Right ventricle myocardium superior (tissue), 1 donor: ENCODE measurements around the gene SKAP1. TPM values are rescaled to one million over a fixed set of nuclear protein-coding genes. Genes with fewer than 3 reads are reported as not detected.
"Not testable (repeated sequence)": the region's sequence is repeated elsewhere in the genome, so short reads cannot be mapped to it uniquely, and the experiment has no call there.

Experiments used
- ATAC-seq: fragments of 200-7000 bp; cut with Tn5 transposase; one replicate; pipeline ENCODE4 v1.9.1; 2020; ENCODE audit warnings: mild to moderate bottlenecking; ENCODE audit not compliant: poor library complexity
- DNase-seq: peaks from one replicate; pipeline ENCODE4 v3.0.0-alpha.2; 2020
- intact Hi-C: fragments of 100-400 bp; cut with DNase I; formaldehyde crosslinking; loops from one replicate; pipeline ENCODE4 v1.11.2; 2022
- total RNA-seq: library from RNA; stranded (reverse); fragmentation: NEBNext Ultra II Directional; extraction: Animal tissue kit (Norgen Biotek cat#: 25700); gene quantifications from one replicate; pipeline ENCODE4 v1.2.1, GENCODE V29; 2021
- donor health status: DM: no; HTN: yes; CAD: no; lungs with severe emphysema.

The SKAP1 gene
- total RNA-seq, 1 donor from 2014 or later = 0.70 TPM

DNA sequence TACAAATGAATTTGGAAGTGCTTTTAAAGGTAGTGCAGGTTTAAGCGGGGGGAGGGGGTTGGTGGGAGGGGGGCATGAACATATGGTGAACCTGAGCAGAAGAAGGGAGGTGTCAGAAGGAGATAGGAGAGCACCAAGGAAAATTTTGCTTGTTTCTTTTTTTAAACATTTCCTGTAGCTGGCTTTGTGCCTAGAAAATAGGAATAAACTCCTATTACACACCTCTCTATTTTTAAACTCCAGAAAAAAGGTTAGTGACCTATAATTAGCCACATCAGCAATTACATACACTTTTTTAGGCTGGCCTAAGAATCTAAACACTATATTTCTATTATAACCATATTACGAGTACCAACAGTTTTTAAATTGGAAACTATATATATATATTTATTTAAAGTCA, 159.1 kb downstream of the SKAP1 start:
- intact Hi-C loops = no loop called here
- DNase-seq = no peak
- peak; percentile 73 for ATAC-seq

DNA sequence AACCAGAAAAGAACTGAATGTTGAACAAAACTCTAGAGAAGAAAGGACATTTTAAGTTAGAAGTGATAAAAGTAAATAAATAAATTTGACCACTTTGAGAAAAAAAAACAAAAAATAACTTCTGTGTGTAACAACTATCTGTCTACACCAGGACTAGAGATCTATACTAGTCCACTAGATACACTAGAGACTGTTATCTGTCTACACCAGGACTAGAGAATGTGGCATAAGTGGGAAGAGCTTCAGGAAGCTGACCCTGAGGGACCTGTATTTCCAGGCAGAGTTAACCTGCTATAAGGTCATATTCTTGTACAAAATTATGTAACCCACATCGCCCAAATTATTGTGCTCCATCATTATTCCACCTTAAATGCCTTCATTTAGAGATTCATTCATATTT, 160.8 kb downstream of the SKAP1 start:
- DNase-seq (no peak), ATAC-seq (no peak)
- intact Hi-C loops = no loop called here

DNA sequence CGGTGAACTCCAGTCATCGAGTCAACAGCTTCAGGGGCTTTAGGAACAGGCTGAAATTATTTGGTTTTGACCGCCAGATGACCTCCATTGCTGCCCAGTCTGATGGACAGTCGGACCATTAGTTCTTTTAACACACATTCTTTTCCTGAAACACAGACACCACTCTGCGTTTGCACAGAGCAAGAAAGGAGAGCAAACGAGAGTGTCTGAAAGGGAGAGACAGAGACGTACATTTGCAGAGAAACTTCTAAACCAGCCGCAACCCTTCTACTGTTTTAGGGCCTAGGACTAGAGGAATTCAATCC, 166.3 kb downstream of the SKAP1 start:
- ATAC-seq = no peak
- no peak for DNase-seq
- intact Hi-C loops = loop anchor here (5.0 kb wide), 1 partner anchor 109 kb away; no protein-coding TSS in a partner anchor

DNA sequence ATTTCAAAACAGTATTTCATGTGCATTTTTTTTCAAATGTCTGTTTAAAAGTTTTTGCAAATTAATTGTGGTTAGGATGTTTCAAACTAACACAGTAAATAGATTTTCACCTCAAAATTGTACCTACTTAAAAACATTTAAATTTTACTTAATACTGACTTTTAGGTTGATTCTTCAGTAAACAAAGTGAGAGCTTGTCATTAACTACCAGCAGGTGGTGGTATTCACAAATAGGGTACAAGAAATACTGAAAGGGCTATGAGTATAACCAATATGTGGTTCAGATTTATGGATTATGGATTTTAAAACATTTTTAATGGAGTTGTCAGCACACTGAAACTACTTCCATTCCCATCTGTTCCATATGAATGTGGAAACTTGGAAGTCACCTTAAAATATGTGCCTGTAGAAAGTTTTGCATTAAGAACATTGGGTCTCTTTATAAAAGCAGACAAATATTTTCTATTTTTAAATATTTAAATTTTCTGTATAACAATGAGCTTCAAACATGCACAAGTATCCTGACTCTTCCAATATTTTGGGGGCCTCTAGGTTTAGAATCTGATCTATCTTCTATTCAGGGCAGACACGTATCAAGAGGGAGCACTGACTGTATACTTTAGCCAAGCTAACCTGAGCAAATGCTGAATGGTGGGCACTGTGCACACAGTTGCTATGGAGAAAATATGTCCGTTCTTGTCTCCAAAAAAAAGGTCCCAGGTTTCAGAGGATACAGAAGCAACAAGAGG, 166.9 kb downstream of the SKAP1 start:
- intact Hi-C loops = loop anchor here (5.0 kb wide), 1 partner anchor 109 kb away; no protein-coding TSS in a partner anchor
- DNase-seq (no peak), ATAC-seq (no peak)

DNA sequence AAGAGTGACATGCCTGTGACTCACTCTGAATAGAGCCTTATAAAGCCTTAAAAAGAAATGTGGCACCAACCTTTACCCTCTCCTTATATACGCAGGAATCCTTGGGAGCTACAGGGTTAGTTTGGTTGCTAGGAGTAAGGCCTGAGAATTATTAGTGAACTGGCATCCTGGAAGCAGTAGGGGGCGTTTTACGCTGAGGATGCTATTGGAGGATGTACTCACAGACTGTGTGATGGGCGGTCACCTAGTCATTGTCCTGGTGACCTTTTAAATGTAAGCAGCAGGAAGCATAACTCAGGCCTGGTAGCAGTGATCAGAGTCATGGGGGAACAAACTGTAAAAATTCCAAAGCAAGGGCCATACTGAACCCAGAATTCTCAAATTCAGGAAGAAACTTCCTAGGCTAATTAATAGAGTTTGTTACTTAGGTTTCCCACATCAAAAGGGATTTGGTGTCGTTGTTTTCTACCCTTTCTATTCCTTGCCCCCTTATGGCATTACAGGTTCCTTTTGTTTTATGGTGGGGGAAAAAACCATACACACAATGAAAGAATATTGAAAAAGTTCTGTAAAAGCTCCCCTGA, 168.6 kb downstream of the SKAP1 start:
- no peak for ATAC-seq
- intact Hi-C loops = loop anchor here (5.0 kb wide), 1 partner anchor 111 kb away; no protein-coding TSS in a partner anchor

GRCh38 chr17:48259694-48260291, 170.2 kb downstream of the SKAP1 start:
- intact Hi-C loops = loop anchor here (5.0 kb wide), 1 partner anchor 113 kb away; no protein-coding TSS in a partner anchor
- ATAC-seq (no peak), DNase-seq (no peak)

More for the DNA sequence above, 168.6 kb downstream of the SKAP1 start:
- no peak for DNase-seq

GRCh38 chr17:48258331-48258730, 171.7 kb downstream of the SKAP1 start:
- intact Hi-C loops = no loop called here
- ATAC-seq (no peak), DNase-seq (no peak)

GRCh38 chr17:48255759-48256158, 174.3 kb downstream of the SKAP1 start:
- ATAC-seq (no peak), DNase-seq (no peak)
- intact Hi-C loops = no loop called here

DNA sequence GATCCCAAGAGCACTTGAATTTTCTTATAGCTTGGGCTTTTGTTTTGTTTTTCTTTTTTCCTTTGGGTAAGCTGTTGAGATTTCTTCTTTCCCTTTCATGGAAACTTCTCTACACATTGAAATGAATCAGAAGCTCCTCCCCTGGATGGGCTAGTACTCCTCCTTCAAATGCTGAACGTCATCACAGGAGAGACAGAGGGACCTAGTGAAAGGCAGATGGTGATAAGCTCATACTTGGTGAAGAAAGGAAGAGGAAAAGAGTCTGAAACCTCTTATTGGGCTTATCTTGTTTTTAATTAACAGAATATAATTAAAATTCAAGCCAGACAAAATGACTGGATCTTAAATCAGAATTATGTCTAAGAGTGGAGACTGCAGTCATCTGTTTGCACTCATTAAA, 175.1 kb downstream of the SKAP1 start:
- DNase-seq = no peak
- no peak for ATAC-seq
- intact Hi-C loops = no loop called here

- DNase-seq (no peak), ATAC-seq (no peak)
- intact Hi-C loops = no loop called here
Measured at GRCh38 chr17:48253975-48254374, 176.0 kb downstream of the SKAP1 start.

DNA sequence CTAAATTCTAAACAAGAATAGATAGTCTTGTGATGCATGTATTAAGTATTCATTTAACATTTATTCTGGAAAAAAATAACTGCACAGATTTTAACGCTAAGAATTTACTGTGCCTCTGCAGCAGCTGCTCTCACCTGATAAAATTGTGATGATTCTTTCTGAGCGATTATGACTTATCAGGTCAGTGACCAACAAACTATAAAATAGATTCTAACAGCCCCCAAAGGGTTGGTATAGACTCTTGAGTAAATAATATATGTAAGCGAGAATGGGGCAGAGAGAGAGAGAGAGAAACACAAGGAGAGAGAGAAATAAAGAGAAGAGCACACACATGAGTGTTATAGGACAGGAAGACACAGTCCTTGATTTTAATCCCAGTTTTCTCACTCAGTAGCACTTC, 178.1 kb downstream of the SKAP1 start:
- DNase-seq (no peak), ATAC-seq (no peak)
- intact Hi-C loops = no loop called here

DNA sequence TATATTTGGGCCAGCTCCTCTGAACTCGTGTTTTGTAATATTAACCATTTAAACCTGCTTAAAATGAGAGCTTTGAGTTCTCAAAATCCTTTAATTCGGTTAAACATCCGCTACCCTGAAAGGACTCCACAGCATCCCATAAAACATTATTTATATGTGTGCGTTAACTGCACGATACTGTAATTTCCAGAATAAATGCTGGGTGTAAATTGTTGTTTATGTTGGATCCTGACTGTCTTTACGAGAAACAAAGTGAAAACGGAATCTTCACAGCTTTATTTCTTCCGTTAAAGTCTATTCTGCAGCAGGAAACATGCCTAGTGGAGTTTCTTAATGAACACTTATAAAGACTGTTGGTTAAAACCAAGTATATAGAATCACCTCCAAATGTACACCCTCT, 179.1 kb downstream of the SKAP1 start:
- DNase-seq (no peak), ATAC-seq (no peak)
- intact Hi-C loops = no loop called here

DNA sequence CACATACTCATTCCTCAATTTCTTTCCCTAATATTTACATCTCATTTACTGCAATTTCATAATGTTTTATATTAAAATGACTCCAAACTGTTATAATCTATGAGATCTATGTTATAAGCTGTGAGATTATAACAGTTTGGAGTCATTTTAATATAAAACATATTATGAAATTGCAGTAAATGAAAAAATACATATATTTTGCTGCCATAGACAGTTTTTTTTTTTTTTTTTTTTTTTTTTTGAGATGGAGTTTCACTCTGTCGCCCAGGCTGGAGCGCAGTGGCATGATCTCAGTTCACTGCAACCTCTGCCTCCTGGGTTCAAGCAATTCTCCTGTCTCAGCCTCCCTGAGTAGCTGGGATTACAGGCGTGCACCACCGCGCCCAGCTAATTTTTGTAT, 180.0 kb downstream of the SKAP1 start:
- intact Hi-C loops, DNase-seq: not testable (repeated sequence)

GRCh38 chr17:48247603-48248002, 182.4 kb downstream of the SKAP1 start:
- intact Hi-C loops = no loop called here
- no peak for ATAC-seq
- no peak for DNase-seq

More for the DNA sequence above, 180.0 kb downstream of the SKAP1 start:
- ATAC-seq = not testable (repeated sequence)

GRCh38 chr17:48247038-48247437, 183.0 kb downstream of the SKAP1 start:
- no peak for DNase-seq
- no peak for ATAC-seq
- intact Hi-C loops = no loop called here

DNA sequence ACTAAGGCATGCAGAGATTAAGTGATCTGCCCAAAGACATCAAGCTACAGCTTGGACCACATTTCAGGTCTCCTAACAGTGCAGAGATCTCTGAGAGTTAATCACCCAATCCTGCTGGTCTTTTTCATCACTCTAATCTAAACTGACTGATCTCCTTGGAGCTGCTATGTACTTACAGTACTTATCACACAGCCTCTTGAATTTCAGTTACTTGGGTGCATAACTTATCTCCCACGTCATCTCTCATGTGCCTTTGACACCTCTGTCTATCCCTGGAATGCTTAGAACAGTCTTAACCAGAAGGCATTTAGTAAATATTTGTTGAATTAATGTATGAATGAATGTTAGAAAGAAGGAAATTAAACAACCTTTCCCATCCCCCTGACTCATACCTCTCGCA, 183.4 kb downstream of the SKAP1 start:
- DNase-seq (no peak), ATAC-seq (no peak)
- intact Hi-C loops = no loop called here

DNA sequence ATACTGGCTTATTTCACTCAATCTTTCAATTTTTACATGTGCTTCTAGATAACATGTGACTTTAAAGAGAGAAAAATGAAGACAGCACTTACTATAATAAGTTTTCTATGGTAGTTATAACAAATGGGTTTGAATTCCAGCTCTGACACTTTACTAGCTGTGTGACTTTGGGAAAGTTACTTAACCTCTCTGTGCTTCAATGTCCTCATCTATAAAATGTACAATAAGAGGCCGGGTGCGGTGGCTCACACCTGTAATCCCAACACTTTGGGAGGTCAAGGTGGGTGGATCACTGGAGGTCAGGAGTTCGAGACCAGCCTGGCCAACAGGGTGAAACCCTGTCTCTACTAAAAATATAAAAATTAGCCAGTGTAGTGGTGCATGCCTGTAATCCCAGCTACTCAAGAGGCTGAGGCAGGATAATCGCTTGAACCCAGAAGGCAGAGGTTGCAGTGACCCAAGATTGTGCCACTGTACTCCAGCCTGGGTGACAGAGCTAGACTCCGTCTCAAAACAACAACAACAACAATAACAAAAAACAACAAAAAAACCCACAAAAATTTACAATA, 184.5 kb downstream of the SKAP1 start:
- intact Hi-C loops, ATAC-seq, DNase-seq: not testable (repeated sequence)

DNA sequence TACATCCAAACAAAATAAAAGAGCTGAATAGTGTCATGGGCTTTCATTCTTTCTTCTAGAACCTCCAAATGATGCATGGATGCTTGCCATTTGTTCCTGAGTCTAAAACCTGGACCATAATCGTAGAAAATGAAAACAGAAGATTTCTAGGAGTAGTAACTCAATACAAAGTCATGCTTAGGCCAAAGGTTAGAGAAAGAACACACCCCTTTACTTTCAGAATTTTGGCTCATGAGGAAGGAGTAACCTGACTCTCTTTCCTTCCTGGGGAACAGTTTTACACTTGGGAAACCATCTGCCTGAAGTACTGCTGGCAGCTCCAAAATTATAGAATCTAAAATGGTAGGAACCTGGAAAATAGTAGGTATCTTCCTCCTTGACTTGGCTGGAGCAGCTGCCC, 185.2 kb downstream of the SKAP1 start:
- DNase-seq (no peak), ATAC-seq (no peak)
- intact Hi-C loops = no loop called here

- ATAC-seq (peak; percentile 36), DNase-seq (no peak)
- intact Hi-C loops = no loop called here
Measured at GRCh38 chr17:48244121-48244711, 185.8 kb downstream of the SKAP1 start.
